ENCODE data around the gene KCNMB2.

DNA sequence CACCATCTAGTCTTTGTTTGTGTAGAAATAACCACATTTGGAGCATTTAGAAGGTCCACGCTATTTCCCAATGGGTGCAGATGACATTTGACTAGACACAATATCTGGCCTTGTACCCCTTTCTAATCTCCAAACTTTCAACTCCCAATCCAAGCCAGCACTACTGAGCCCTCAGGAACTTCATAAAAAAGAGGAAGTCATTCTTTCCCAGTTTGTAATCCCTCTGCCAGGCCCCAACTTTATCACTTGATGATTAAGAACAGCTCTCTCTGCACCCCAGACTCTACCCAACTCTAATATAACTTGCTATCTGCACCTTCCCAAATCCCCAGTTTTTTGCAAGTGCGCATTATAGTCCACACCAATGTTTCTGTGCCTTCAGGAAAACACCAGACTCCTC lies 170.2 kb downstream of the KCNMB2 start:
- TF ChIP-seq, protein P1, sequence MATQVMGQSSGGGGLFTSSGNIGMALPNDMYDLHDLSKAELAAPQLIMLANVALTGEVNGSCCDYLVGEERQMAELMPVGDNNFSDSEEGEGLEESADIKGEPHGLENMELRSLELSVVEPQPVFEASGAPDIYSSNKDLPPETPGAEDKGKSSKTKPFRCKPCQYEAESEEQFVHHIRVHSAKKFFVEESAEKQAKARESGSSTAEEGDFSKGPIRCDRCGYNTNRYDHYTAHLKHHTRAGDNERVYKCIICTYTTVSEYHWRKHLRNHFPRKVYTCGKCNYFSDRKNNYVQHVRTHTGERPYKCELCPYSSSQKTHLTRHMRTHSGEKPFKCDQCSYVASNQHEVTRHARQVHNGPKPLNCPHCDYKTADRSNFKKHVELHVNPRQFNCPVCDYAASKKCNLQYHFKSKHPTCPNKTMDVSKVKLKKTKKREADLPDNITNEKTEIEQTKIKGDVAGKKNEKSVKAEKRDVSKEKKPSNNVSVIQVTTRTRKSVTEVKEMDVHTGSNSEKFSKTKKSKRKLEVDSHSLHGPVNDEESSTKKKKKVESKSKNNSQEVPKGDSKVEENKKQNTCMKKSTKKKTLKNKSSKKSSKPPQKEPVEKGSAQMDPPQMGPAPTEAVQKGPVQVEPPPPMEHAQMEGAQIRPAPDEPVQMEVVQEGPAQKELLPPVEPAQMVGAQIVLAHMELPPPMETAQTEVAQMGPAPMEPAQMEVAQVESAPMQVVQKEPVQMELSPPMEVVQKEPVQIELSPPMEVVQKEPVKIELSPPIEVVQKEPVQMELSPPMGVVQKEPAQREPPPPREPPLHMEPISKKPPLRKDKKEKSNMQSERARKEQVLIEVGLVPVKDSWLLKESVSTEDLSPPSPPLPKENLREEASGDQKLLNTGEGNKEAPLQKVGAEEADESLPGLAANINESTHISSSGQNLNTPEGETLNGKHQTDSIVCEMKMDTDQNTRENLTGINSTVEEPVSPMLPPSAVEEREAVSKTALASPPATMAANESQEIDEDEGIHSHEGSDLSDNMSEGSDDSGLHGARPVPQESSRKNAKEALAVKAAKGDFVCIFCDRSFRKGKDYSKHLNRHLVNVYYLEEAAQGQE (IDR thresholded peaks at IDR 0.05; ENCODE audit: insufficient replicate concordance, low read depth): no peak
- TF ChIP-seq, protein P2, sequence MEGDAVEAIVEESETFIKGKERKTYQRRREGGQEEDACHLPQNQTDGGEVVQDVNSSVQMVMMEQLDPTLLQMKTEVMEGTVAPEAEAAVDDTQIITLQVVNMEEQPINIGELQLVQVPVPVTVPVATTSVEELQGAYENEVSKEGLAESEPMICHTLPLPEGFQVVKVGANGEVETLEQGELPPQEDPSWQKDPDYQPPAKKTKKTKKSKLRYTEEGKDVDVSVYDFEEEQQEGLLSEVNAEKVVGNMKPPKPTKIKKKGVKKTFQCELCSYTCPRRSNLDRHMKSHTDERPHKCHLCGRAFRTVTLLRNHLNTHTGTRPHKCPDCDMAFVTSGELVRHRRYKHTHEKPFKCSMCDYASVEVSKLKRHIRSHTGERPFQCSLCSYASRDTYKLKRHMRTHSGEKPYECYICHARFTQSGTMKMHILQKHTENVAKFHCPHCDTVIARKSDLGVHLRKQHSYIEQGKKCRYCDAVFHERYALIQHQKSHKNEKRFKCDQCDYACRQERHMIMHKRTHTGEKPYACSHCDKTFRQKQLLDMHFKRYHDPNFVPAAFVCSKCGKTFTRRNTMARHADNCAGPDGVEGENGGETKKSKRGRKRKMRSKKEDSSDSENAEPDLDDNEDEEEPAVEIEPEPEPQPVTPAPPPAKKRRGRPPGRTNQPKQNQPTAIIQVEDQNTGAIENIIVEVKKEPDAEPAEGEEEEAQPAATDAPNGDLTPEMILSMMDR (IDR thresholded peaks at IDR 0.05; ENCODE audit: insufficient read depth, low read length): no peak
- TF ChIP-seq POLR2AphosphoS5 (IDR thresholded peaks at IDR 0.05; ENCODE audit: low read depth): no peak
- peak; percentile 64 for TF ChIP-seq SPI1 (IDR thresholded peaks at IDR 0.05; ENCODE audit: borderline replicate concordance, low read depth)

Data from HL-60 (cell line).